SK-N-SH treated with all-trans-retinoic acid at 6 μM for 48 hours (cell line): ENCODE data around the gene DNLZ.

Experiments used
- ATAC-seq: fragments of 200-7000 bp; cut with Tn5 transposase; 3 replicates; pipeline ENCODE4 v1.9.1; 2020; ENCODE audit warnings: mild to moderate bottlenecking, moderate library complexity
- ARNTL ChIP-seq: fragments of 450-650 bp; formaldehyde crosslinking; IDR thresholded peaks from 2 replicates; pipeline ENCODE4 v1.5.0; 2020; ENCODE audit warnings: low read depth, mild to moderate bottlenecking, moderate library complexity, borderline replicate concordance
- BACH2 ChIP-seq: fragments of 250-450 bp; sonication (Bioruptor Pico); IDR thresholded peaks from 2 replicates; pipeline ENCODE4 v1.9.0; 2021; ENCODE audit warnings: mild to moderate bottlenecking, borderline replicate concordance
- CSDC2 ChIP-seq: fragments of 250-450 bp; sonication (Bioruptor Pico); IDR thresholded peaks from 2 replicates; pipeline ENCODE4 v1.5.0; 2020; ENCODE audit warnings: mild to moderate bottlenecking, moderate library complexity
- ESRRG ChIP-seq: fragments of 250-450 bp; sonication (Bioruptor Pico); IDR thresholded peaks from 2 replicates; pipeline ENCODE4 v1.6.1; 2021; ENCODE audit warnings: mild to moderate bottlenecking
- GLIS3 ChIP-seq: fragments of 250-450 bp; sonication (Bioruptor Pico); IDR thresholded peaks from 2 replicates; pipeline ENCODE4 v1.5.0; 2020; ENCODE audit warnings: mild to moderate bottlenecking, moderate library complexity
- ISL1 ChIP-seq: fragments of 250-450 bp; sonication (Bioruptor Pico); IDR thresholded peaks from 2 replicates; pipeline ENCODE4 v2.1.2; 2022; ENCODE audit warnings: mild to moderate bottlenecking, moderate library complexity
- OSR1 ChIP-seq: fragments of 250-450 bp; sonication (Bioruptor Pico); IDR thresholded peaks from 2 replicates; pipeline ENCODE4 v1.8.0; 2022; ENCODE audit warnings: moderate library complexity, mild to moderate bottlenecking, inconsistent platforms
- PPARA ChIP-seq: fragments of 250-450 bp; sonication (Bioruptor Pico); IDR thresholded peaks from 2 replicates; pipeline ENCODE4 v1.5.0; 2020; ENCODE audit warnings: mild to moderate bottlenecking, borderline replicate concordance
- RARB ChIP-seq: fragments of 250-450 bp; sonication (Bioruptor Pico); IDR thresholded peaks from 2 replicates; pipeline ENCODE4 v1.8.0; 2021; ENCODE audit warnings: mild to moderate bottlenecking, moderate library complexity
- SNAI2 ChIP-seq: fragments of 250-450 bp; sonication (Bioruptor Pico); IDR thresholded peaks from 2 replicates; pipeline ENCODE4 v1.5.0; 2020; ENCODE audit warnings: mild to moderate bottlenecking, moderate library complexity
- TCF4 ChIP-seq: fragments of 250-450 bp; sonication (Bioruptor Pico); IDR thresholded peaks from 2 replicates; pipeline ENCODE4 v1.8.0; 2021; ENCODE audit warnings: mild to moderate bottlenecking, moderate library complexity, borderline replicate concordance
- TOX ChIP-seq: fragments of 250-450 bp; sonication (Bioruptor Pico); IDR thresholded peaks from 2 replicates; pipeline ENCODE4 v1.8.0; 2021; ENCODE audit warnings: mild to moderate bottlenecking, moderate library complexity, borderline replicate concordance
- ZC3H10 ChIP-seq: fragments of 250-450 bp; sonication (Bioruptor Pico); IDR thresholded peaks from 2 replicates; pipeline ENCODE4 v1.5.1; 2021; ENCODE audit warnings: mild to moderate bottlenecking, moderate library complexity
- ZFP3 ChIP-seq: fragments of 250-450 bp; sonication (Bioruptor Pico); IDR thresholded peaks from 2 replicates; pipeline ENCODE4 v1.5.0; 2020; ENCODE audit warnings: mild to moderate bottlenecking, moderate library complexity
- ZFP30 ChIP-seq: fragments of 450-650 bp; formaldehyde crosslinking; IDR thresholded peaks from 2 replicates; pipeline ENCODE4 v1.5.0; 2022; ENCODE audit warnings: mild to moderate bottlenecking, moderate library complexity
- ZNF565 ChIP-seq: fragments of 450-650 bp; formaldehyde crosslinking; conservative IDR thresholded peaks from 2 replicates; pipeline ENCODE4 v1.5.0; 2020; ENCODE audit warnings: low read depth, mild to moderate bottlenecking, moderate library complexity
- ZNF70 ChIP-seq: fragments of 450-650 bp; formaldehyde crosslinking; IDR thresholded peaks from 2 replicates; pipeline ENCODE4 v1.5.0; 2020; ENCODE audit warnings: mild to moderate bottlenecking, moderate library complexity
- ZNF8 ChIP-seq: fragments of 450-650 bp; formaldehyde crosslinking; IDR thresholded peaks from 2 replicates; pipeline ENCODE4 v1.5.0; 2020; ENCODE audit warnings: mild to moderate bottlenecking, moderate library complexity
- TF ChIP-seq, protein P1 (sequence below): fragments of 250-450 bp; sonication (Bioruptor Pico); IDR thresholded peaks from 2 replicates; pipeline ENCODE4 v1.5.1; 2021; ENCODE audit warnings: mild to moderate bottlenecking, moderate library complexity
- TF ChIP-seq, protein P2 (sequence below): fragments of 250-450 bp; sonication (Bioruptor Pico); IDR thresholded peaks from 2 replicates; pipeline ENCODE4 v1.8.0; 2021; ENCODE audit warnings: low read depth, mild to moderate bottlenecking, moderate library complexity, borderline replicate concordance
- TF ChIP-seq, protein P3 (sequence below): fragments of 250-450 bp; sonication (Bioruptor Pico); IDR thresholded peaks from 2 replicates; pipeline ENCODE4 v1.5.1; 2020; ENCODE audit warnings: low read depth, mild to moderate bottlenecking, moderate library complexity
- TF ChIP-seq, protein P4 (sequence below): fragments of 250-450 bp; sonication (Bioruptor Pico); IDR thresholded peaks from 2 replicates; pipeline ENCODE4 v1.8.0; 2020; ENCODE audit warnings: mild to moderate bottlenecking, moderate library complexity, borderline replicate concordance

DNLZ gene

DNA sequence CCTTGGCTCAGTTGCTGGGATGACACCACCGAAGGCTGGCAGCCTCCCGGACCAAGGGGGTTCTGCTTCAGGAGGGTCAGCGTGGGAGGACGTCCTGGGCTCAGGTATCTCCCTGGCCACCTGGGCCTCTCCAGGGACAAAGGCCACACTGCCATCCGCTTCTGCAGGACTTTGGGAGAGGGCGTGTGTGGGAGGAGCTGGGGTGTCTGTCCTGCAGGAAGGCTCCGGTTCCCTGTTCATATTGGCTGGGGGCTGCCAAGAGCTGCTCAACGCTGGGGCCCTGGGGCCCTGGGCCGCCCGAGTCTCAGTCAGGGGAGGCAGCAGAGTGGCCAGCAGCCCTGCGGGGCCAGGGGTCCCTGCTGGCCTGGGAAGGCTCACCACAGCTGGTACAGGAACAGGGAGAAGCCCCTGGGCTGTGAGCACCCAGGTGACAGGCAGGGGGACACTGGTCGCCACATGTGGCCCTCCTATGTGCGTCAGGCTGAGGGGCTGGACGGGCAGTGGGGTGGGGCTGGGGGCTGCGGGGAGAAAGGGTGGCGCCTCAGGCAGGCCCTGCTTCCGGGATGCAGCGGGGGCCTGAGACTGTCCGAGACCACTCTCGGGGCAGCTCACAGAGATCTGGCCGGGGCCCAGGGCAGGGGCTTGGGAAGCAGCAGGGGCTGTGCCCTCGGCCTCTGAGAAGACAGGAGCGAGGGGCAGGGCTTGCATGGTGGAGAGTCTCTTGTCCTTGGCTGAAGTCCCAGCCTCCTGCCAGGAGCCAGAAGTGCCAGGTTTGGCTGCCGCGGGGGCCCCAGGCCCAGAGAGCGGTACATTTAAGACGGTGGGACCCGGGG is 14.8 kb upstream of the DNLZ start:
- no peak for TF ChIP-seq ZNF8 (CRISPR knock-in tag)
- TF ChIP-seq, protein P1, sequence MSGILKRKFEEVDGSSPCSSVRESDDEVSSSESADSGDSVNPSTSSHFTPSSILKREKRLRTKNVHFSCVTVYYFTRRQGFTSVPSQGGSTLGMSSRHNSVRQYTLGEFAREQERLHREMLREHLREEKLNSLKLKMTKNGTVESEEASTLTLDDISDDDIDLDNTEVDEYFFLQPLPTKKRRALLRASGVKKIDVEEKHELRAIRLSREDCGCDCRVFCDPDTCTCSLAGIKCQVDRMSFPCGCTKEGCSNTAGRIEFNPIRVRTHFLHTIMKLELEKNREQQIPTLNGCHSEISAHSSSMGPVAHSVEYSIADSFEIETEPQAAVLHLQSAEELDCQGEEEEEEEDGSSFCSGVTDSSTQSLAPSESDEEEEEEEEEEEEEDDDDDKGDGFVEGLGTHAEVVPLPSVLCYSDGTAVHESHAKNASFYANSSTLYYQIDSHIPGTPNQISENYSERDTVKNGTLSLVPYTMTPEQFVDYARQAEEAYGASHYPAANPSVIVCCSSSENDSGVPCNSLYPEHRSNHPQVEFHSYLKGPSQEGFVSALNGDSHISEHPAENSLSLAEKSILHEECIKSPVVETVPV, result no peak
- TF ChIP-seq ZNF70 (CRISPR knock-in tag), result no peak
- TF ChIP-seq ESRRG (CRISPR knock-in tag), result no peak
- TF ChIP-seq SNAI2, result no peak
- no peak for TF ChIP-seq TOX
- TF ChIP-seq ZFP3 (CRISPR knock-in tag), result no peak
- TF ChIP-seq, protein P2, sequence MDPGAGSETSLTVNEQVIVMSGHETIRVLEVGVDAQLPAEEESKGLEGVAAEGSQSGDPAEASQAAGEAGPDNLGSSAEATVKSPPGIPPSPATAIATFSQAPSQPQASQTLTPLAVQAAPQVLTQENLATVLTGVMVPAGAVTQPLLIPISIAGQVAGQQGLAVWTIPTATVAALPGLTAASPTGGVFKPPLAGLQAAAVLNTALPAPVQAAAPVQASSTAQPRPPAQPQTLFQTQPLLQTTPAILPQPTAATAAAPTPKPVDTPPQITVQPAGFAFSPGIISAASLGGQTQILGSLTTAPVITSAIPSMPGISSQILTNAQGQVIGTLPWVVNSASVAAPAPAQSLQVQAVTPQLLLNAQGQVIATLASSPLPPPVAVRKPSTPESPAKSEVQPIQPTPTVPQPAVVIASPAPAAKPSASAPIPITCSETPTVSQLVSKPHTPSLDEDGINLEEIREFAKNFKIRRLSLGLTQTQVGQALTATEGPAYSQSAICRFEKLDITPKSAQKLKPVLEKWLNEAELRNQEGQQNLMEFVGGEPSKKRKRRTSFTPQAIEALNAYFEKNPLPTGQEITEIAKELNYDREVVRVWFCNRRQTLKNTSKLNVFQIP (CRISPR knock-in tag), result no peak
- no peak for TF ChIP-seq ISL1
- no peak for TF ChIP-seq ZC3H10 (CRISPR knock-in tag)
- TF ChIP-seq TCF4 (CRISPR knock-in tag), result no peak
- TF ChIP-seq OSR1 (CRISPR knock-in tag), result no peak
- TF ChIP-seq ZNF565 (CRISPR knock-in tag), result no peak
- TF ChIP-seq ZFP30 (CRISPR knock-in tag), result no peak
- TF ChIP-seq GLIS3 (CRISPR knock-in tag), result no peak
- no peak for TF ChIP-seq BACH2 (CRISPR knock-in tag)
- TF ChIP-seq, protein P3, sequence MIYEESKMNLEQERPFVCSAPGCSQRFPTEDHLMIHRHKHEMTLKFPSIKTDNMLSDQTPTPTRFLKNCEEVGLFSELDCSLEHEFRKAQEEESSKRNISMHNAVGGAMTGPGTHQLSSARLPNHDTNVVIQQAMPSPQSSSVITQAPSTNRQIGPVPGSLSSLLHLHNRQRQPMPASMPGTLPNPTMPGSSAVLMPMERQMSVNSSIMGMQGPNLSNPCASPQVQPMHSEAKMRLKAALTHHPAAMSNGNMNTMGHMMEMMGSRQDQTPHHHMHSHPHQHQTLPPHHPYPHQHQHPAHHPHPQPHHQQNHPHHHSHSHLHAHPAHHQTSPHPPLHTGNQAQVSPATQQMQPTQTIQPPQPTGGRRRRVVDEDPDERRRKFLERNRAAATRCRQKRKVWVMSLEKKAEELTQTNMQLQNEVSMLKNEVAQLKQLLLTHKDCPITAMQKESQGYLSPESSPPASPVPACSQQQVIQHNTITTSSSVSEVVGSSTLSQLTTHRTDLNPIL, result no peak
- no peak for ATAC-seq

DNA sequence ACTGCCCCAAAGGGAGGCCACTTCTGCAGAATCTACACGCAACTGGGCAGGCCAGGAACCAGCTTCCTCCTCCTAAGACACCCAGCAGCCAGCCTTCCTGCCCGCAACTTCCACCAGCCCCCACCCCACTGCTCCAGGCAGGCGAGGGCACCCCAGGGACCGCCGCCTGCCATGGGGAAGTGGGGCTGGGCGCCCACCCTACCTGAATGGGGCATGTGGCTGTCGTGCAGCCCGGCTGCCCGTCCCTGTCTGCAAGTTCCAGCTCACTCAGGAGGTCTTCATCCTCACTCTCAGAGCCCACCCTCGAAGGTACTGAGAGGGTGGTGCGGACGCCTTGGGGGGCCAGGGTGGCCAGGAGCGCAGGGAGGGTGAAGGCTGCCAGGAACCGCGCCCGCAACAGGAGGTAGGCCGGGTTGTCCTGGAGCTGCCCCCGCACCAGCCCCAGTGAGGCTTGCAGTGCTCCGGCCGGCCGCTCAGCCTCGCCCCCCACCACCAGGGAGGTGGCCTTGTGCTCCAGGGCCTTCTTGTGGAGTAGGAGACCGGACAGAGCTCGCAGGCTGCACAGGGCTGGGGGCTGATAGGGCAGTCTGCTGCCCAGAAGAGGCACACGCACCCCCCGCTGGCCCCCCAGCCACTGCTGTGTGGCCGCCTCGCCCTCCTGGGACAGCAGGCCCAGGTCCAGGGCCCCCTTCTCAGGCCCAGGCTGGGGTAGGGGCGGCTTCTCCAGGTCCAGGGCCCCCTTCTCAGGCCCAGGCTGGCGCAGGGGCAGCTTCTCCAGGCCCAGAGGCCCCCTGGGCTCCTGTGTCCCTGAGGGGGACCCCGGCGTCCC is 14.0 kb upstream of the DNLZ start:
- TF ChIP-seq ARNTL (CRISPR knock-in tag) (no peak), SNAI2 (no peak), CSDC2 (CRISPR knock-in tag) (no peak)
- TF ChIP-seq, protein P2 (CRISPR knock-in tag), result no peak
- TF ChIP-seq, all 23 proteins: peak for 0
- no peak for ATAC-seq

DNA sequence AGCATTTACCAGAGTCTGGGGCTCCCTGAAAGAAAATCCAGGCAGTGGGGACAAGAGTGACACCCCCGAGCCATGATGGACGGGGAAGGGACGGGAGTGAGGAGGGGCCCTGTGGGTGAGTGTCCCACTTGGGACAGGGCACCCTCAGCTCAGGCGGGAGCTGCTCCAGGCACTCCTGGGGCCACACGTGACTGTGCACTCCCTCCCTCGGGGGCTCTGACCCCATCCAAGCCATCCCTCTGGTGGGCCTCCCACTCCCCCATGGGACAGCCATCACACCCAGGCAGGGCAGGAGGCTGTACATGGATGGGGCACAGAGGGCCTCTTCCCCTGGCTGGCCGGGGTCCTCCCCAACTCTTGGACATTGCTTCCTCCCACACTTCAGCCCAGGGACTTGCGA is 12.9 kb upstream of the DNLZ start:
- TF ChIP-seq ZNF8 (CRISPR knock-in tag) (no peak), PPARA (CRISPR knock-in tag) (no peak), ISL1 (no peak), SNAI2 (no peak), ARNTL (CRISPR knock-in tag) (no peak), BACH2 (CRISPR knock-in tag) (no peak), ESRRG (CRISPR knock-in tag) (no peak), ZFP3 (CRISPR knock-in tag) (no peak), CSDC2 (CRISPR knock-in tag) (no peak), ZC3H10 (CRISPR knock-in tag) (no peak), RARB (no peak), OSR1 (CRISPR knock-in tag) (no peak), ZNF565 (CRISPR knock-in tag) (no peak), TOX (no peak), ZNF70 (CRISPR knock-in tag) (no peak)
- TF ChIP-seq, protein P4, sequence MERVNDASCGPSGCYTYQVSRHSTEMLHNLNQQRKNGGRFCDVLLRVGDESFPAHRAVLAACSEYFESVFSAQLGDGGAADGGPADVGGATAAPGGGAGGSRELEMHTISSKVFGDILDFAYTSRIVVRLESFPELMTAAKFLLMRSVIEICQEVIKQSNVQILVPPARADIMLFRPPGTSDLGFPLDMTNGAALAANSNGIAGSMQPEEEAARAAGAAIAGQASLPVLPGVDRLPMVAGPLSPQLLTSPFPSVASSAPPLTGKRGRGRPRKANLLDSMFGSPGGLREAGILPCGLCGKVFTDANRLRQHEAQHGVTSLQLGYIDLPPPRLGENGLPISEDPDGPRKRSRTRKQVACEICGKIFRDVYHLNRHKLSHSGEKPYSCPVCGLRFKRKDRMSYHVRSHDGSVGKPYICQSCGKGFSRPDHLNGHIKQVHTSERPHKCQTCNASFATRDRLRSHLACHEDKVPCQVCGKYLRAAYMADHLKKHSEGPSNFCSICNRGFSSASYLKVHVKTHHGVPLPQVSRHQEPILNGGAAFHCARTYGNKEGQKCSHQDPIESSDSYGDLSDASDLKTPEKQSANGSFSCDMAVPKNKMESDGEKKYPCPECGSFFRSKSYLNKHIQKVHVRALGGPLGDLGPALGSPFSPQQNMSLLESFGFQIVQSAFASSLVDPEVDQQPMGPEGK (CRISPR knock-in tag), result no peak
- TF ChIP-seq, protein P1, result no peak
- TF ChIP-seq, protein P2 (CRISPR knock-in tag), result no peak
- TF ChIP-seq, protein P3, result no peak
- ATAC-seq, result no peak
